ENCODE results near the gene CNTN2. TPM values are rescaled to one million over a fixed set of nuclear protein-coding genes. Genes with fewer than 3 reads are reported as not detected.
A peak's percentile ranks its signal among the peaks of the same experiment; 100 is the strongest.

CNTN2 gene
- total and polyA plus RNA-seq, 2 experiments from 2014 or later = 1.3 to 2.2 TPM

- Mint-ChIP-seq H3K4me1 (peaks cover 17% of the 10 kb centered on the region), H3K4me3 (no peak overlapping the region), H3K36me3 (ENCODE audit: low read depth) (no peaks in the 10 kb centered on the region), H3K27ac (peak overlapping the region; percentile 9; the same call in 1 of the 2 replicates), H3K27me3 (ENCODE audit: insufficient read depth, low read depth, poor library complexity) (peaks cover 15% of the 10 kb centered on the region), H3K9me3 (no peaks in the 10 kb centered on the region)
- Histone ChIP-seq H3K4me2 (no peak overlapping the region), H3K36me3 (ENCODE audit: insufficient read depth) (no peaks in the 10 kb centered on the region), H3K27ac (ENCODE audit: low read depth) (no peak overlapping the region), H3K9me2 (ENCODE audit: insufficient read depth) (no peaks in the 10 kb centered on the region), H4K20me1 (replicated peaks; ENCODE audit: insufficient read depth) (no peaks in the 10 kb centered on the region), H2AFZ (no peak overlapping the region), H3K4me1 (ENCODE audit: insufficient read depth) (no peaks in the 10 kb centered on the region), H3K27me3 (ENCODE audit: insufficient read depth) (no peaks in the 10 kb centered on the region), H3K79me2 (replicated peaks; ENCODE audit: insufficient read depth) (no peaks in the 10 kb centered on the region), H3K4me3 (no peak overlapping the region), H3F3A (replicated peaks; ENCODE audit: low read depth) (no peaks in the 10 kb centered on the region)
- no peak for DNase-seq (ENCODE audit: low spot score)
- ATAC-seq = no peak
- TF ChIP-seq ZNF114 (CRISPR knock-in tag; IDR thresholded peaks at IDR 0.05) = no peak
- TF ChIP-seq JUNB (IDR thresholded peaks at IDR 0.05; ENCODE audit: unreplicated experiment) = no peak
- no peak for TF ChIP-seq CREB1 (CRISPR knock-in tag; IDR thresholded peaks at IDR 0.05; ENCODE audit: low read depth)
- TF ChIP-seq POLR2AphosphoS5 (IDR thresholded peaks at IDR 0.05; ENCODE audit: low read depth) = no peak
- TF ChIP-seq ETS1 (IDR thresholded peaks at IDR 0.05) = no peak
- no peak for TF ChIP-seq REST (IDR thresholded peaks at IDR 0.05; ENCODE audit: unreplicated experiment)
- no peak for TF ChIP-seq STAT1 (IDR thresholded peaks at IDR 0.05; ENCODE audit: unreplicated experiment)
- TF ChIP-seq EZH2phosphoT487 (IDR thresholded peaks at IDR 0.05; ENCODE audit: unreplicated experiment) = no peak
- TF ChIP-seq CTCF (conservative IDR thresholded peaks at IDR 0.05; ENCODE audit: low read depth in 2 of 2) = no peak
- TF ChIP-seq EZH2 (IDR thresholded peaks at IDR 0.05; ENCODE audit: low read depth, unreplicated experiment) = no peak
- TF ChIP-seq NANOG (IDR thresholded peaks at IDR 0.05; ENCODE audit: borderline replicate concordance) = no peak
- no peak for TF ChIP-seq ZNF331 (CRISPR knock-in tag; IDR thresholded peaks at IDR 0.05; ENCODE audit: low read depth)
- TF ChIP-seq ZNF462 (CRISPR knock-in tag; IDR thresholded peaks at IDR 0.05) = no peak
These were observed 15.8 kb downstream of the CNTN2 start for GRCh38 chr1:205058853-205059252.

Data from GM23338 (cell line).